GM23248 (cell line): ENCODE results near the gene VSIG8.

Source experiments
- EZH2 ChIP-seq: fragments of 200-600 bp; sonication (generic); IDR thresholded peaks from 2 replicates; pipeline ENCODE4 v1.6.1; 2018; ENCODE audit warnings: antibody characterized with exemption, mild to moderate bottlenecking; ENCODE audit not compliant: insufficient read depth, poor library complexity, severe bottlenecking
- EZH2phosphoT487 ChIP-seq: fragments of 200-600 bp; sonication (generic); IDR thresholded peaks from 2 replicates; pipeline ENCODE4 v1.6.1; 2018; ENCODE audit warnings: antibody characterized with exemption, moderate library complexity, mild to moderate bottlenecking, low read depth; ENCODE audit not compliant: insufficient read depth

GRCh38 chr1:159843459-159843858 lies 19.0 kb downstream of the VSIG8 start:
- no peak for TF ChIP-seq EZH2phosphoT487
- no peak for TF ChIP-seq EZH2
